ENCODE data around the gene CLDN5.

The CLDN5 gene

DNA sequence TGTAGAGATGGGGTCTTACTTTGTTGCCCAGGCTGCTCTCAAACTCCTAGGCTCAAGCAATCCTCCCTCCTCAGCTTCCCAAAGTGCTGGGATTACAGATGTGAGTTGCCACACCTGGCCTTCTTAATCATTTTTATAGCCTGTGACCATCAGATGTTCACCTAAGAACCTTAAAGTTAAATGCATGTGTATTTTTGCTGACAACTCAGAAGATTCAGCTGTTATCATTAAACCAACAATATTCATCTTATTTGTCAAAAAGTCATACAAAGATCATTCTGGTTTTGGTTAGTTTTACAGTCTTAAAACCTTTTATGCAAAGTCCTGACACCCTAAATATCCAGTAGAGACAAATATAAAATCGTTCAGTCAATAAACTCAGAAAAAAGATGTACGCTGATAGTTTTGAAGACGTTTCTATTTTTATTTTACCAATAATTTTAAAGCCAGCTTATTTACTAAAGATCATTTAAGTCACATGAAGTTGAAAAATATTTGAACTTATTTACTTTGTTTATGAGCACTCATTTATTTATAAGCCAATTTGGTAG lies 22.2 kb downstream of the CLDN5 start:
- no peak for DNase-seq

DNA sequence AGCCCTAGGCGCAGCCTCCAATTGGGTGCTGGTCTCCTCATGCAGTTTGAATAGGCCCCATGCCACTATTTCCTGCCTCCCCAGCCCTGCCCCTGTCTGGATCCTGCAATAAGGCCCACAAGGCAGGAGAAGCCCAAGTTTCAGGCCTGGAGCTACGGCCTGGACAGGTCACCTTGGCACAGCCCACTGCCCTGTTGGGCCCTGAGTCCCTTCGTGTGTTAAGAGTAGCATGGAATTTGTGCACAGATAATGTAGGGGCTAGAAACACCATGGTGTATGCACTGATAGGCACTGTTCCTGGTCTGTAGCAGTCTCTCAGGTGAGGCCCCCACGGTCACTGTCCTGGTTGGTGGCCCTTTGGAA lies 24.3 kb downstream of the CLDN5 start:
- no peak for DNase-seq

DNA sequence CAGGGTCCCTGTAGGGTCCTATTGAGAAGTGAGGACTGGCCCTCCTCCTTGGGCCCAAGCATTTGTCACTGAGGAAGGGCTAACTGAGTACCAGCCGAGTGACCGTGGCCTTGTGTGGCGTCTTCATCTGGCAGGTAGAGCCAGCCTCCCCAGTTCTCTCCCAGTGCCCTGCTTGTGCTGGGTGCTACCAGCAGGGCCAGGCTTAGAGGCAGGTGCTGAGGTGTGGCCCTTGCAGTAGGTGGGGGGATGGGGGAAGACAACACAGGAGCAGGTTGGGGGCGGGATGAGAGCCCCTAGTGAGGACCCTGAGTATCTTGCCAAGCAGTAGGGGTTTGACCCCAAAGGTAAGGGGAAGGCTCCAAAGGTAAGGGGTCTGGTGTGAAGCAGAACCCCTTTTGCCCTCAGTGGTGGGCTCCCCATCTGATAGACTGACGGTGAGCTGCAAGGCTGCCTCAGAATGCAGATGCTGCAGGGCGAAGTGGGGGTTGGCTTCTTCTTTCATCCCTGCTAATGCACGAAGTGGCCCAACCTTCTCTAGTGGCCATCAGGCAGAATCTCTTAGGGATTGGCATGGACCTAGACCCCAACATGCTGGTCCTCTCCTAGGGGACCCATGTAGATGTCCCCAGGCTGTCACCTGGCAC lies 24.9 kb downstream of the CLDN5 start:
- no peak for DNase-seq

DNA sequence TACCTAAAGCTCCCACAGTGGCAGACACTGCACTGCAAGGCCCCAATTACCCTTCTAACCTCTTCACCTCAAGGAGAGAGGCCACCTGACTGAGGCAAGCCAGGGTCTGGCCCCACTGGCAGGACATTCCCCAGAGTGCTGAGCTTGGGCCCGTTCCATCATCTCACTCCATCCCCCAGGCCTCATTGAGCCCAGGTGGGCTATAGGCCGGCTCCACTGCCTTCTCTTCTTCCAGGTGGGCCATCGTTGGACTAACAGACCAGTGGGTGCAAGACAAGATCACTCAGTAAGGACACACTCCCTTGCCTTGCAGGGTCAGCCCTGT lies 25.4 kb downstream of the CLDN5 start:
- no peak for DNase-seq

GRCh38 chr22:19498154-19498865 lies 25.9 kb downstream of the CLDN5 start:
- DNase-seq, result no peak

DNA sequence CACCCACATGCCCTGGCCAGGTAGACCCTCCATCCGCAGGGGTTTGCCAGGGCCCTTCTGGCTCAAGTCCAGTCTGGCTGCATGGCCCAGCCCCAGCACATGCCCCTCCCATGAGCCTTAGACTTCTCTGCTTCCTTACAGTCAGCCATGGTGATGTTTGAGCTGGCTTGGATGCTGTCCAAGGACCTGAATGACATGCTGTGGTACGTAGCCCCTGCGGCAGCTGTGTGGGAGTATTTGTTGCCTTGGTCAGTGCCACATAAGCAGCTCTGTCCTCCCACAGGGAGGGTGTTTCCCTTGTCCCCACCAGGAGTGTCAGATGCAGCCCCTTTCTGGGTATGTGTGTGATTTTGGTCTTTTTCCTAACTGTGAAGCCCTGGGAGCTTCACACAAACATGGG lies 27.0 kb downstream of the CLDN5 start:
- peak; percentile 40 for DNase-seq

GRCh38 chr22:19496324-19496630 lies 27.9 kb downstream of the CLDN5 start:
- no peak for DNase-seq

GRCh38 chr22:19495562-19496323 lies 28.5 kb downstream of the CLDN5 start:
- DNase-seq, result peak; percentile 10

- DNase-seq, result no peak
These were observed 29.5 kb downstream of the CLDN5 start for GRCh38 chr22:19494676-19495173.

DNA sequence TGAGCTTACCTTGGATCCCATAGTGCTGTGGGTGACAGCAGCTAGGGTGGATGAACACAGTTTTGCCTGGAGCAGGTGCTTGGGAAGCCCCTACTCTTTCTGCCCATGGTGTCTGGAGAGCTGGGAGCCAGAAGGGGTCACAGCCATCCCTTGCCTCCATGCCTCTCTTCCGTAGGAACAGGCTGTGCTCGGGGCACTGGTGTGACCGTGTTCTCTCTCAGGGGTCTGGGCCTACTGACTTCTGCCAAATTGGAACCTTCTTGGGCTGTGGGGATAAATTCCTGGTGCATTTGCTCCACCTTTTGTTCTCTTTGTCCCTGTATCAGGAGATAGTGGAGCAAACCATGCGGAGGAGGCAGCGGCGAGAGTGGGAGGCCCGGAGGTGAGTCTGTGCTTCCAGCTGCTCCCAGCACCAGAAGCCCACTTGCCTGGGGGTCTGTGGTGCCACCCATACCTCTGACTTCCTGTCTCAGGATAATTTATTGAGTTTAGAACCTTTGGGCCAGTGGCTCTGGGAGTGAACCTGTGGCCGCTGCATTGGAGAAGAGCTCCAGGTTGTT lies 30.1 kb downstream of the CLDN5 start:
- DNase-seq, result no peak

- no peak for DNase-seq
These were observed 31.6 kb downstream of the CLDN5 start for GRCh38 chr22:19492504-19493174.

- no peak for DNase-seq
These were observed 33.5 kb downstream of the CLDN5 start for GRCh38 chr22:19490628-19491230.

GRCh38 chr22:19488884-19489843 lies 35.0 kb downstream of the CLDN5 start:
- peak; percentile 6 for DNase-seq

- DNase-seq, result no peak
These were observed 35.9 kb downstream of the CLDN5 start for GRCh38 chr22:19488285-19488684.

- DNase-seq, result peak; percentile 51
These were observed 40.5 kb downstream of the CLDN5 start for GRCh38 chr22:19483481-19484244.

DNA sequence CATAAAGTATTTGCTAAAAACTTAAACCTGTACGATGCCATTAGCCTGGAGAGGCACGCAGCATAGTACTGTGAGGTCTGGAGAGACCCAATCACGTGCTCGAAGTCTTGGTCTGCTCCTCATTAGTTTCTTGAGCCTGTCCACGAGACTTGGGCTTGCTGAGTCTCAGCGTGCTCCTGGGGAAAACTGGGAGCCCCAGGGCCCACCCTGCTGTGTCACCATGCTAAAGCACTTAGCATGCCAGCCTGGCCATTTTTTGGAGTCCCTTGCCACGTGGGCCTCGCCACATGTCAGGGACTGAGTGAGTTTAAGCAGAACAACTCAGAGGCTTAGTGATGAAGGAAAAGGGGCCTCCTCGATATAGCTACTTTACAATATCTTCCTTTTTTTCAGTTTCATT lies 41.9 kb downstream of the CLDN5 start:
- no peak for DNase-seq

DNA sequence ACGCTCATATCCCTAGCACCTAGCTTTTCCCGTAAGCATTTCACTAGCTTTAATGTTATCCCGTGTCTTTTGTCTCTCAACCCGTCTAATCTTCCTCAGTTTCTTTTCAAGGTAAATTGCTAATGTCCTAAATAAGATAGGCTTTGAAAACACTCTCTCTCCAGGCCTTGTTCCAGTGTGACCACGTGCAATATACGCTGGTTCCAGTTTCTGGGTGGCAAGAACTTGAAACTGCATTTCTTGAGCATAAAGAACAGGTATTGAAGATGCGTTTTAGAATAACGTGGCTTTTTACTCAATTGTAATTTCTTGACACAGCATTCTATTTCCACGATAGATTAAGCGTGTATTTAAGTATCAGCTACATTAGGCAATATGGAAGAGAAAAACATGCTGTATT lies 43.4 kb downstream of the CLDN5 start:
- no peak for DNase-seq

GRCh38 chr22:19480173-19480568 lies 44.0 kb downstream of the CLDN5 start:
- DNase-seq, result no peak

GRCh38 chr22:19479355-19480172 lies 44.6 kb downstream of the CLDN5 start, which contains the start of gene CDC45:
Gene CDC45 (plus strand): TSS chr22:19479920. CDS start chr22:19479969, 49 bp downstream.
- peak; percentile 98 for DNase-seq

Measured in fibroblast of skin of right quadriceps (primary cell).